HepG2 (cell line): ENCODE measurements around the gene RHBG. TPM values are rescaled to one million over a fixed set of nuclear protein-coding genes. Genes with fewer than 3 reads are reported as not detected.

Experiments used
- HOMEZ ChIP-seq: IDR thresholded peaks from 2 replicates; pipeline ENCODE4 v1.6.1; 2016; ENCODE audit warnings: low read depth
- IKZF4 ChIP-seq: sonication (generic); formaldehyde crosslinking; IDR thresholded peaks from 2 replicates; pipeline ENCODE4 v1.5.1; 2020; ENCODE audit warnings: borderline replicate concordance, mild to moderate bottlenecking, low read depth, missing genetic modification reagents; ENCODE audit errors: not compliant biosample characterization
- IRX3 ChIP-seq: sonication (generic); formaldehyde crosslinking; IDR thresholded peaks from 2 replicates; pipeline ENCODE4 v1.8.1; 2023; ENCODE audit warnings: mild to moderate bottlenecking, low read depth, missing genetic modification reagents, borderline replicate concordance
- KDM2A ChIP-seq: sonication (generic); formaldehyde crosslinking; IDR thresholded peaks from 2 replicates; pipeline ENCODE4 v1.4.0; 2020; ENCODE audit warnings: low read depth, missing genetic modification reagents, borderline replicate concordance
- MED8 ChIP-seq: sonication (generic); formaldehyde crosslinking; IDR thresholded peaks from 2 replicates; pipeline ENCODE4 v1.8.1; 2023; ENCODE audit warnings: mild to moderate bottlenecking, missing genetic modification reagents; ENCODE audit not compliant: insufficient replicate concordance
- PAF1 ChIP-seq: IDR thresholded peaks from 2 replicates; pipeline ENCODE4 v1.6.1; 2016; ENCODE audit warnings: missing genetic modification reagents, missing compliant biosample characterization
- RBAK ChIP-seq: sonication (generic); formaldehyde crosslinking; IDR thresholded peaks from 2 replicates; pipeline ENCODE4 v1.5.1; 2020; ENCODE audit warnings: mild to moderate bottlenecking, missing genetic modification reagents
- SALL2 ChIP-seq: sonication (generic); formaldehyde crosslinking; IDR thresholded peaks from 2 replicates; pipeline ENCODE4 v1.8.1; 2023; ENCODE audit warnings: mild to moderate bottlenecking, missing genetic modification reagents, inconsistent platforms
- SP2 ChIP-seq: sonication (generic); formaldehyde crosslinking; IDR thresholded peaks from 2 replicates; pipeline ENCODE4 v1.5.1; 2020; ENCODE audit warnings: mild to moderate bottlenecking, missing genetic modification reagents
- ZBTB34 ChIP-seq: sonication (generic); formaldehyde crosslinking; IDR thresholded peaks from 2 replicates; pipeline ENCODE4 v1.8.0; 2022; ENCODE audit warnings: mild to moderate bottlenecking, missing genetic modification reagents
- ZC3H13 ChIP-seq: sonication (generic); formaldehyde crosslinking; IDR thresholded peaks from 2 replicates; pipeline ENCODE4 v1.8.1; 2023; ENCODE audit warnings: mild to moderate bottlenecking, missing genetic modification reagents, moderate library complexity
- ZHX2 ChIP-seq, 2 experiments: sonication (generic) in 1 of 2; formaldehyde crosslinking in 1 of 2; IDR thresholded peaks; 2 replicates each; pipeline versions ENCODE4 v1.6.1 to v1.9.0; 2014 to 2022; ENCODE audit warnings: antibody characterized with exemption in 1 of 2, borderline replicate concordance in 1 of 2, inconsistent platforms in 1 of 2, low read depth in 1 of 2, missing genetic modification reagents in 1 of 2
- ZNF292 ChIP-seq: sonication (generic); formaldehyde crosslinking; IDR thresholded peaks from 2 replicates; pipeline ENCODE4 v1.8.1; 2022; ENCODE audit warnings: mild to moderate bottlenecking, low read depth, missing genetic modification reagents, borderline replicate concordance
- ZNF296 ChIP-seq: sonication (generic); formaldehyde crosslinking; conservative IDR thresholded peaks from 2 replicates; pipeline ENCODE4 v1.5.0; 2020; ENCODE audit warnings: mild to moderate bottlenecking, missing genetic modification reagents
- ZNF333 ChIP-seq: sonication (generic); formaldehyde crosslinking; IDR thresholded peaks from 2 replicates; pipeline ENCODE4 v1.4.0; 2020; ENCODE audit warnings: mild to moderate bottlenecking, missing genetic modification reagents, borderline replicate concordance
- polyA plus RNA-seq, 8 experiments: library from polyadenylated mRNA; depleted of rRNA in 3 of 8; stranded (reverse) in 7 of 8; unstranded in 1 of 8; fragments of >200 nt; fragmentation: Illumina TruSeq in 4 of 8; extraction: Trizol in 4 of 8; gene quantifications; 2 replicates each; pipeline versions ENCODE4 v1.2.1 to v1.2.3, GENCODE V29; 2011 to 2016; ENCODE audit warnings: low read depth in 4 of 8, missing spikeins in 1 of 8, mixed read lengths in 1 of 8; ENCODE audit not compliant: insufficient read depth in 1 of 8
- total RNA-seq, 5 experiments: library from RNA; depleted of rRNA; stranded (reverse); fragments of >200 nt; fragmentation: Illumina TruSeq; extraction: Trizol; gene quantifications; 2 replicates each; pipeline ENCODE4 v1.2.3, GENCODE V29; 2016; ENCODE audit warnings: low read depth in 1 of 5

The RHBG gene
- total and polyA plus RNA-seq, 2 of the 13 experiments (the other 11 are each of a cell fraction or from before 2014, with no cell fraction given): 61.8 to 73.5 TPM

- TF ChIP-seq SALL2 (CRISPR knock-in tag): no peak
- no peak for TF ChIP-seq SP2 (CRISPR knock-in tag)
- peak; percentile 36 for TF ChIP-seq MED8 (CRISPR knock-in tag)
- TF ChIP-seq RBAK: no peak
- no peak for TF ChIP-seq HOMEZ (CRISPR knock-in tag)
- peak; percentile 24; the same call in 1 of the 2 replicates for TF ChIP-seq KDM2A (CRISPR knock-in tag)
- peak; percentile 46 for TF ChIP-seq IKZF4 (CRISPR knock-in tag)
- TF ChIP-seq ZNF333 (CRISPR knock-in tag): no peak
- peak; percentile 69; the same call in 1 of the 2 replicates for TF ChIP-seq ZC3H13 (CRISPR knock-in tag)
- TF ChIP-seq ZNF292 (CRISPR knock-in tag): no peak
- 0 out of 2 replicates have a peak, but pooled peaks have one; percentile 33 for TF ChIP-seq ZBTB34 (CRISPR knock-in tag)
- no peak for TF ChIP-seq ZHX2 (IDR thresholded peaks at IDR 0.05; ENCODE audit: low read depth)
- 0 out of 2 replicates have a peak, but pooled peaks have one; percentile 12 for TF ChIP-seq ZHX2 (CRISPR knock-in tag; IDR thresholded peaks at IDR 0.05; ENCODE audit: borderline replicate concordance)
- TF ChIP-seq IRX3: no peak
- no peak for TF ChIP-seq ZNF296 (CRISPR knock-in tag)
- TF ChIP-seq PAF1 (CRISPR knock-in tag): peak; percentile 82
Observed at GRCh38 chr1:156386134-156386901, 17.3 kb downstream of the RHBG start (continued).
